Activated CD8-positive, alpha-beta T cell treated with anti-CD3 and anti-CD28 coated beads for 36 hours (primary cell): Measurements from ENCODE around the gene RAB19. TPM values are rescaled to one million over a fixed set of nuclear protein-coding genes. Genes with fewer than 3 reads are reported as not detected.

Experiments
- ATAC-seq: fragments of 200-7000 bp; cut with Tn5 transposase; one replicate; pipeline ENCODE4 v1.10.0; 2021; ENCODE audit warnings: mild to moderate bottlenecking, moderate library complexity
- CTCF ChIA-PET: fragments of 350-600 bp; sonication (Branson Sonifier 250); formaldehyde crosslinking; loops from one replicate; lab custom pipeline; 2021; ENCODE audit warnings: antibody characterized with exemption; lab: Charles Lee
- POLR2A ChIA-PET: fragments of 350-600 bp; sonication (Branson Sonifier 250); formaldehyde crosslinking; loops from one replicate; lab custom pipeline; 2021; ENCODE audit warnings: antibody characterized with exemption; lab: Charles Lee
- DNase-seq: peaks from one replicate; pipeline ENCODE4 v3.0.0-alpha.2; 2020
- H3K27ac Mint-ChIP-seq: one replicate; pipeline ENCODE4 v1.8.0; 2021; ENCODE audit warnings: mild to moderate bottlenecking, mixed read lengths
- H3K27me3 Mint-ChIP-seq: one replicate; pipeline ENCODE4 v1.8.0; 2021; ENCODE audit warnings: mixed read lengths
- H3K36me3 Mint-ChIP-seq: one replicate; pipeline ENCODE4 v1.8.0; 2021; ENCODE audit warnings: low read depth, mixed read lengths
- H3K4me1 Mint-ChIP-seq: one replicate; pipeline ENCODE4 v1.8.0; 2021; ENCODE audit warnings: low read depth, mixed read lengths
- H3K4me3 Mint-ChIP-seq: one replicate; pipeline ENCODE4 v1.8.0; 2021; ENCODE audit warnings: mild to moderate bottlenecking, moderate library complexity, mixed read lengths
- H3K9me3 Mint-ChIP-seq: one replicate; pipeline ENCODE4 v1.8.0; 2021; ENCODE audit warnings: mixed read lengths
- intact Hi-C: fragments of 100-400 bp; cut with micrococcal nuclease; formaldehyde crosslinking; loops from one replicate; pipeline ENCODE4 v1.10.0; 2022
- total RNA-seq, 2 experiments: library from RNA; stranded (reverse); gene quantifications; one replicate each; pipeline ENCODE4 v1.2.3, GENCODE V29; 2021
- TF ChIP-seq, protein P1 (sequence below): fragments of 200-600 bp; IDR thresholded peaks from one replicate; pipeline ENCODE4 v1.8.0; 2022; ENCODE audit warnings: antibody characterized with exemption, mild to moderate bottlenecking

RAB19 gene
- total RNA-seq, 2 experiments from 2014 or later = 5.6 to 6.4 TPM

DNA sequence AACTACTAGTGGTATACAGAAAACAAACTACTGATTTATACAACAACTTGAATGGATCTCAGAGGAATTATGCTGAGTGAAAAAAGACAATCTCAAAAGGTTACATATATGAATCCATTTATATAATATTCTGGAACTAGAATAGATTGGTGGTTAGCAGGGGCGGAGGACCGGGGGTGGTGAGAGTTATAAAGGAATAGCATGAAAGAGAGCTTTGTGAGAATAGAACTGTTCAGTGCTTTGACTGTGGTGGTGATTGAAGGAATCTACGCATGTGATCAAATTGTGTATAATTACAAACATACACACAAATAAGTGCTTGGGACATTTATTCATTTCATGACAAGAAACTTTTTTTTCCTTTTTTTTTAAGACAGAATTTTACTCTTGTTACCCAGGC is 19.6 kb downstream of the RAB19 start:
- no peak for ATAC-seq
- intact Hi-C loops = no loop called here
- CTCF ChIA-PET = interaction anchor here (0.6 kb wide), 1 partner anchor 121 kb away, joined by 3 read pairs; no protein-coding TSS in a partner anchor

DNA sequence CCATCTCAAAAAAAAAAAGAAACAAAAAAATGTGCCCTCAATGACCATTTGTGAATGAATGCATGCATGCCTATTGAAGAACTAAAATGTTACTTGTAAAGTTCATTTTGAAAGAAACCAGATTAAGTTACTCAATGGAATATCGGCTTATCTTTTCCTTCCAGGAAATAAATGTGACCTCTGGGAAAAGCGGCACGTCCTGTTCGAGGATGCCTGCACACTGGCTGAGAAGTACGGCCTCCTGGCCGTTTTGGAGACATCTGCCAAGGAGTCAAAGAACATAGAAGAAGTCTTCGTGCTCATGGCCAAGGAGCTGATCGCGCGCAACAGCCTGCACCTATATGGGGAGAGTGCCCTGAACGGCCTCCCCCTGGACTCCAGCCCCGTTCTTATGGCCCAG is 21.9 kb downstream of the RAB19 start:
- Mint-ChIP-seq H3K27me3 (no peaks in the 10 kb centered on the region), H3K36me3 (peaks cover 5% of the 10 kb centered on the region), H3K4me1 (no peaks in the 10 kb centered on the region), H3K27ac (no peak overlapping the region), H3K4me3 (no peak overlapping the region), H3K9me3 (no peaks in the 10 kb centered on the region)
- TF ChIP-seq, protein P1, sequence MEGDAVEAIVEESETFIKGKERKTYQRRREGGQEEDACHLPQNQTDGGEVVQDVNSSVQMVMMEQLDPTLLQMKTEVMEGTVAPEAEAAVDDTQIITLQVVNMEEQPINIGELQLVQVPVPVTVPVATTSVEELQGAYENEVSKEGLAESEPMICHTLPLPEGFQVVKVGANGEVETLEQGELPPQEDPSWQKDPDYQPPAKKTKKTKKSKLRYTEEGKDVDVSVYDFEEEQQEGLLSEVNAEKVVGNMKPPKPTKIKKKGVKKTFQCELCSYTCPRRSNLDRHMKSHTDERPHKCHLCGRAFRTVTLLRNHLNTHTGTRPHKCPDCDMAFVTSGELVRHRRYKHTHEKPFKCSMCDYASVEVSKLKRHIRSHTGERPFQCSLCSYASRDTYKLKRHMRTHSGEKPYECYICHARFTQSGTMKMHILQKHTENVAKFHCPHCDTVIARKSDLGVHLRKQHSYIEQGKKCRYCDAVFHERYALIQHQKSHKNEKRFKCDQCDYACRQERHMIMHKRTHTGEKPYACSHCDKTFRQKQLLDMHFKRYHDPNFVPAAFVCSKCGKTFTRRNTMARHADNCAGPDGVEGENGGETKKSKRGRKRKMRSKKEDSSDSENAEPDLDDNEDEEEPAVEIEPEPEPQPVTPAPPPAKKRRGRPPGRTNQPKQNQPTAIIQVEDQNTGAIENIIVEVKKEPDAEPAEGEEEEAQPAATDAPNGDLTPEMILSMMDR = no peak
- DNase-seq (no peak), ATAC-seq (no peak)
- POLR2A ChIA-PET = interaction anchor here (0.6 kb wide), 1 partner anchor 27 kb away, joined by 5 read pairs; no protein-coding TSS in a partner anchor
- CTCF ChIA-PET = no interaction called here
- intact Hi-C loops = no loop called here

More for the DNA sequence above, 19.6 kb downstream of the RAB19 start:
- no peak overlapping the region for H3K4me3 Mint-ChIP-seq
- POLR2A ChIA-PET = no interaction called here
- peaks cover 5% of the 10 kb centered on the region for H3K36me3 Mint-ChIP-seq
- no peak overlapping the region for H3K27ac Mint-ChIP-seq
- TF ChIP-seq, protein P1 = no peak
- no peak for DNase-seq
- no peaks in the 10 kb centered on the region for H3K27me3 Mint-ChIP-seq
- no peaks in the 10 kb centered on the region for H3K9me3 Mint-ChIP-seq
- H3K4me1 Mint-ChIP-seq = peaks cover 2% of the 10 kb centered on the region

DNA sequence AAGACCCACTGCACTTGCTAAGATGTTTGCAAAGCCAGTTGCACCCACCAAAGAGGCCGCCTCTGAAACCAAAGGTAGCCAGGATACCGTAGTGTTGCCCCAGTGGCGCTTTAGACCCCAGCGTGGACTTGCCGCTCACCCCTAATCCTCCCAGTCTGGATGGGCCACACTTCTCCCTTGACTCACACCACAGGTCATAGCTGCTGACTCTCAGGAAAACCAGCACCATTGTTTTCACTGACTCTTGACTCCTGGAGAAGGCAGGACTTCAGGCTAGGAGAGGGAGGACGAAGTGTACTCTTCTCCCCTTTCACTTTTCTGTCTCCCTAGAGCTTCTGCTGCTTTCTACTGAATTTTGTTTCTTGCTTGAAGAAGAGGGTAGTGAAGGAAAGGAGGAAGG is 22.3 kb downstream of the RAB19 start:
- intact Hi-C loops = no loop called here
- no peak overlapping the region for H3K4me3 Mint-ChIP-seq
- ATAC-seq = no peak
- H3K27me3 Mint-ChIP-seq = no peaks in the 10 kb centered on the region
- H3K27ac Mint-ChIP-seq = no peak overlapping the region
- no peak for DNase-seq
- POLR2A ChIA-PET = interaction anchor here (0.6 kb wide), 1 partner anchor 27 kb away, joined by 5 read pairs; no protein-coding TSS in a partner anchor
- TF ChIP-seq, protein P1 = no peak
- CTCF ChIA-PET = no interaction called here
- no peaks in the 10 kb centered on the region for H3K4me1 Mint-ChIP-seq
- H3K9me3 Mint-ChIP-seq = no peaks in the 10 kb centered on the region
- H3K36me3 Mint-ChIP-seq = peaks cover 5% of the 10 kb centered on the region

DNA sequence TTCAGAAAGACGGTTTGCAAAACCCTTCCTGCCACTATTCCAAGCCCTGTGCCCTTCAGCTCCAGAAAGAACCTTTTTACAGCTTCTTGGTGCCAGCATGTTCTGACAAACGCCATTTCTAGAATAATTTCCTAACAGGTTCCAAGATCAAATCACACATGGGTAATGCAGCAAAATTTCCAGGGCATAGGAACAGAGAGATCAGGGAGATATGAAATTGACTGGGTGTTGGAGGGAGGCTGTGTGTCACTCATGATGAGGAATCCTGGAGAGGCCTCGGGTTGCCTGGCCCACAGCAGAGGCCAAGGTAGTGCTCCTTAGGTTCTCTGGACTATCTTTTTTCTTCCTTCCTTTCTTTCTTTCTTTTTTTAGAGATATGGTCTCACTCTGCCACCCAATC is 29.5 kb downstream of the RAB19 start:
- H3K4me1 Mint-ChIP-seq = no peaks in the 10 kb centered on the region
- no peaks in the 10 kb centered on the region for H3K9me3 Mint-ChIP-seq
- no peak overlapping the region for H3K27ac Mint-ChIP-seq
- no peaks in the 10 kb centered on the region for H3K36me3 Mint-ChIP-seq
- peaks cover 2% of the 10 kb centered on the region for H3K27me3 Mint-ChIP-seq
- H3K4me3 Mint-ChIP-seq = no peak overlapping the region
- DNase-seq = no peak
- ChIA-PET POLR2A (no interaction called here), CTCF (interaction anchor here (3.4 kb wide), 1 partner anchor 10 kb away, joined by 15 read pairs; no protein-coding TSS in a partner anchor)
- intact Hi-C loops = no loop called here
- ATAC-seq = no peak
- TF ChIP-seq, protein P1 = no peak

DNA sequence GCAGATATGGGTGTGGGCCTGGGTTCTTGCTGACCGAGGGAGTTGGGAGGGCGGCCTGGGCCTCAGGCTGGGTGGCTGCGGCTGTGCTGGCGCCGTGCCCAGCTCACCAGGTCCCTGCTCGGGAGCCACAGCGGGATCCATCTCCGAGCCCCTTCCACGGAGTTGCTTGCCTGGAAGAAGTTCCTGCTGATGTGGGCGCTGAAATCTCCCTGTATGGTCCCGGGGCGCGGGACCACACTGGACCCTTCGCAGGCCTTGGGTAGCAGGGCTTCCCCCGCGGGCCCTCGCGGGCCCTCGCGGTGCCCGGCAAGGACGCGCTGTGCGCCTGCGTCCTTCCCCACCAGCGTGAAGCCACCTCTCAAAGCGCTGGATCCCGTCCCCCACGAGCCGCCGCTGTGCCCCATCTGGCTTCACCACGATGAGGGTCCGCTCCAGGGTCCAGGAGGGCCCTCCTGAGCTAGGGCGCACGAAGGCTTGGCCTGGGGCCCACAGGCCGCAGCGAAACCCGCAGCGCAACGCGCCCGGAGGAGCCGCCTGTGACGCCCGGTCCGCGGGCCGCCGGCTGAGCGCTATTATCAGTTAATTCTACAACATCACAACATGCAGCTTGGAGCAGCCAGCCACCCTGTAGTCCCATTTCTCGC is 31.5 kb downstream of the RAB19 start:
- ChIA-PET CTCF (interaction anchor here (3.4 kb wide), 1 partner anchor 8 kb away, joined by 15 read pairs; no protein-coding TSS in a partner anchor), POLR2A (interaction anchor here (1.0 kb wide), 1 partner anchor 59 kb away, joined by 4 read pairs; no protein-coding TSS in a partner anchor)
- ATAC-seq (no peak), DNase-seq (no peak)
- Mint-ChIP-seq H3K36me3 (peaks cover 1% of the 10 kb centered on the region), H3K9me3 (no peaks in the 10 kb centered on the region), H3K4me1 (peaks cover 7% of the 10 kb centered on the region), H3K27me3 (peaks cover 2% of the 10 kb centered on the region), H3K4me3 (no peak overlapping the region), H3K27ac (no peak overlapping the region)
- intact Hi-C loops = no loop called here
- TF ChIP-seq, protein P1 = no peak
